Measurements from ENCODE around the gene HLA-G.
"Not testable (repeated sequence)": the region's sequence is repeated elsewhere in the genome, so short reads cannot be mapped to it uniquely, and the experiment has no call there.

Gene HLA-G

DNA sequence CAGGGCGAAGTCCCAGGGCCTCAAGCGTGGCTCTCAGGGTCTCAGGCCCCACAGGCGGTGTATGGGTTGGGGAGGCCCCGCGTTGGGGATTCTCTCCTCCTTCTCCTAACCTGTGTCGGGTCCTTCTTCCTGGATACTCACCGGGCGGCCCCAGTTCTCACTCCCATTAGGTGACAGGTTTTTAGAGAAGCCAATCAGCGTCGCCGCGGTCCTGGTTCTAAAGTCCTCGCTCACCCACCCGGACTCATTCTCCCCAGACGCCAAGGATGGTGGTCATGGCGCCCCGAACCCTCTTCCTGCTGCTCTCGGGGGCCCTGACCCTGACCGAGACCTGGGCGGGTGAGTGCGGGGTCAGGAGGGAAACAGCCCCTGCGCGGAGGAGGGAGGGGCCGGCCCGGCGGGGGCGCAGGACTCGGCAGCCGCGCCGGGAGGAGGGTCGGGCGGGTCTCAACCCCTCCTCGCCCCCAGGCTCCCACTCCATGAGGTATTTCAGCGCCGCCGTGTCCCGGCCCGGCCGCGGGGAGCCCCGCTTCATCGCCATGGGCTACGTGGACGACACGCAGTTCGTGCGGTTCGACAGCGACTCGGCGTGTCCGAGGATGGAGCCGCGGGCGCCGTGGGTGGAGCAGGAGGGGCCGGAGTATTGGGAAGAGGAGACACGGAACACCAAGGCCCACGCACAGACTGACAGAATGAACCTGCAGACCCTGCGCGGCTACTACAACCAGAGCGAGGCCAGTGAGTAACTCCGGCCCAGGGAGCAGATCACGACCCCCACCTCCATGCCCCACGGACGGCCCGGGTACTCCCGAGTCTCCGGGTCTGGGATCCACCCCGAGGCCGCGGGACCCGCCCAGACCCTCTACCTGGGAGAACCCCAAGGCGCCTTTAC lies at the start of gene HLA-G:
Gene HLA-G, plus strand, starts transcription at position 247 of the 892 bp plus-strand sequence. Its CDS starts 20 bp downstream, at position 267.
- H3K4me3 ChIP-seq (ENCODE audit: low read depth, low read length), result no peak within 1 kb of the TSS
- no peak for DNase-seq (ENCODE audit: low read depth, low spot score)
- POLR2A ChIA-PET, result no interaction called here
- CTCF ChIA-PET, result no interaction called here
- TF ChIP-seq, protein P1, sequence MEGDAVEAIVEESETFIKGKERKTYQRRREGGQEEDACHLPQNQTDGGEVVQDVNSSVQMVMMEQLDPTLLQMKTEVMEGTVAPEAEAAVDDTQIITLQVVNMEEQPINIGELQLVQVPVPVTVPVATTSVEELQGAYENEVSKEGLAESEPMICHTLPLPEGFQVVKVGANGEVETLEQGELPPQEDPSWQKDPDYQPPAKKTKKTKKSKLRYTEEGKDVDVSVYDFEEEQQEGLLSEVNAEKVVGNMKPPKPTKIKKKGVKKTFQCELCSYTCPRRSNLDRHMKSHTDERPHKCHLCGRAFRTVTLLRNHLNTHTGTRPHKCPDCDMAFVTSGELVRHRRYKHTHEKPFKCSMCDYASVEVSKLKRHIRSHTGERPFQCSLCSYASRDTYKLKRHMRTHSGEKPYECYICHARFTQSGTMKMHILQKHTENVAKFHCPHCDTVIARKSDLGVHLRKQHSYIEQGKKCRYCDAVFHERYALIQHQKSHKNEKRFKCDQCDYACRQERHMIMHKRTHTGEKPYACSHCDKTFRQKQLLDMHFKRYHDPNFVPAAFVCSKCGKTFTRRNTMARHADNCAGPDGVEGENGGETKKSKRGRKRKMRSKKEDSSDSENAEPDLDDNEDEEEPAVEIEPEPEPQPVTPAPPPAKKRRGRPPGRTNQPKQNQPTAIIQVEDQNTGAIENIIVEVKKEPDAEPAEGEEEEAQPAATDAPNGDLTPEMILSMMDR (IDR thresholded peaks at IDR 0.05; ENCODE audit: insufficient read depth, low read length, missing control alignments), result no peak

DNA sequence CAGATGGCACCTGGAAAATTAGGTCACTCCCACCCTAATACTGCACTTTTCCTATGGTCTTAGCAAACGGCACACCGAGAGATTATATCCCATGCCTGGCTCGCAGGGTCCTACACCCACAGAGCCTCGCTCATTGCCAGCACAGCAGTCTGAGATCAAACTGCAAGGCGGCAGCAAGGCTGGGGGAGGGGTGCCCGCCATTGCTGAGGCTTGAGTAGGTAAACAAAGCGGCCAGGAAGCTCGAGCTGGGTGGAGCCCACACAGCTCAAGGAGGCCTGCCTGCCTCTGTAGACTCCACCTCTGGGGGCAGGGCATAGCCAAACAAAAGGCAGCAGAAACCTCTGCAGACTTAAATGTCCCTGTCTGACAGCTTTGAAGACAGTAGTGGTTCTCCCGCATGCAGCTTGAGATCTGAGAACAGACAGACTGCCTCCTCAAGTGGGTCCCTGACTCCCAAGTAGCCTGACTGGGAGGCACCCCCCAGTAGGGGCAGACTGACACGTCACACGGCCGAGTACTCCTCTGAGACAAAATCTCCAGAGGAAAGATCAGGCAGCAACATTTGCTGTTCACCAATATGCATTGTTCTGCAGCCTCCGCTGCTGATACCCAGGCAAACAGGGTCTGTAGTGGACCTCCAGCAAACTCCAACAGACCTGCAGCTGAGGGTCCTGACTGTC lies 47.5 kb upstream of the HLA-G start:
- POLR2A ChIA-PET; H3K4me3 ChIP-seq (ENCODE audit: low read depth, low read length); CTCF ChIA-PET; DNase-seq (ENCODE audit: low read depth, low spot score): not testable (repeated sequence)

DNA sequence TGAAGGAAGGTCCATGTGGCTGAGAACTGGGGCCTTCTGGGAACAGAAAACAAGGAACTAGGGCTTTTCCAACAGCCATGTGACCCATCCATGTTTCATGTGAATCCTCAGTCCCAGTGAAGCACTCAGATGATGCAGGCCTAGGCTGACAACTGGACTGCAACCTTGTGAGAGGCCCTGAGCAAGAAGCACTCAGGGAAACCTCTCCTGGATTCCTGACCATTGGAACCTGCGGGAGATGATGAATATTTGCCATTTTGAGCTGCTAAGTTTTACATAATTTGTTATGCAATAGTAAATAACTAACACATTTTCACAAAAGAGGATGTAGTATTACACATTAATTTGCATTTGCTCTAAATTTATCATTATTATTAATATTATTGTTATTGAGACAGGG lies 38.4 kb upstream of the HLA-G start:
- ChIA-PET POLR2A (no interaction called here), CTCF (no interaction called here)
- DNase-seq (ENCODE audit: low read depth, low spot score), result no peak
- no peak overlapping the region for H3K4me3 ChIP-seq (ENCODE audit: low read depth, low read length)
- TF ChIP-seq, protein P1 (IDR thresholded peaks at IDR 0.05; ENCODE audit: insufficient read depth, low read length, missing control alignments), result no peak

DNA sequence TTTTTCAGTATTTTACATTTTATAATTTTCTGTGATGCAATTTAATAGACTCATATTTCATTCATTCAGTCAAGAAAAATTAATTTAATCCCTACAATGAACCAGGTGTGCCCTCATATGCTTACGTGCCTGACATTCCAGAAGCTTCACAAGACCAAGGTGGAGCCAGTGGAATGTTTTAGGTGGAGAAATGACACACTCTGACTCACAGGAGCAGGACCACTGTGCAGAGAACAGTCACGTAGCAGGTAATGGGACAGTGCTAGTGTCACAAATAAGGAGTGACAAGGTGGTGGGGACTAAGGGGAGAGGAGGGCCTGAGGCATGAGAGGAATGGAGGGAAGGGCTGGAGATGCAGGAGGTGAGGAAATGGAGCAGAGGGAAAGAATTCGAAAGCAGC lies 37.0 kb upstream of the HLA-G start:
- no peak overlapping the region for H3K4me3 ChIP-seq (ENCODE audit: low read depth, low read length)
- DNase-seq (ENCODE audit: low read depth, low spot score), result no peak
- TF ChIP-seq, protein P1 (IDR thresholded peaks at IDR 0.05; ENCODE audit: insufficient read depth, low read length, missing control alignments), result no peak
- POLR2A ChIA-PET, result no interaction called here
- CTCF ChIA-PET, result no interaction called here

DNA sequence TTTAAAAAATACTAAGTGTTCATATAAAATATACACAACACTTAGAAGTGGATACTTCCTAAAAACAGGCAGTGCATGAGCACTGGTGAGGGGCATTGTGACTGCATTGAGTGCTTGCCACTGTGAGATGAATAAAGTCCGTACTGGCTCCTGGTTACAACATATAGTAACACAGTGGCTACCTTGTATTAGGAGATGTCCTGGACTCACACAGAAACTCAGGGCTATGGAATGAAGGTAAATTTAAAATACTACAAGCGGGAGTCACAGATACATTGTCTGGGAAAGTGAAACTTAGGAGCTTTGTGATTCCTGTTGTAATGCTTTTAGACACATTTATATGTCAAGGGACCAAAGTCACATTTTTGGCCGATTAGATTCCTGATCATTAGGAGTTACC lies 36.5 kb upstream of the HLA-G start:
- TF ChIP-seq, protein P1 (IDR thresholded peaks at IDR 0.05; ENCODE audit: insufficient read depth, low read length, missing control alignments), result no peak
- DNase-seq (ENCODE audit: low read depth, low spot score), result no peak
- POLR2A ChIA-PET, result no interaction called here
- H3K4me3 ChIP-seq (ENCODE audit: low read depth, low read length), result no peak overlapping the region
- CTCF ChIA-PET, result interaction anchor here (1.1 to 1.2 kb wide), 2 partner anchors 41 to 53 kb away, joined by 3 to 5 read pairs; no protein-coding TSS in a partner anchor

DNA sequence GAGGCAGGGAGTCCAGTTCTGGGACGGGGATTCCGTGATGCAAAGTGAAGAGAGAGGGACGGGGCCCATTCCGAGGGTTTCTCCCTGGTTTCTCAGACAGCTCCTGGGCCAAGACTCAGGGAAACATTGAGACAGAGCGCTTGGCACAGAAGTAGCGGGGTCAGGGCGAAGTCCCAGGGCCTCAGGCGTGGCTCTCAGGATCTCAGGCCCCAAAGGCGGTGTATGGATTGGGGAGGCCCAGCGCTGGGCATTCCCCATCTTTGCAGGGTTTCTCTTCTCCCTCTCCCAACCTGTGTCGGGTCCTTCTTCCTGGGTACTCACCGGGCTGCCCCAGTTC lies 35.9 kb upstream of the HLA-G start:
- ChIA-PET POLR2A (no interaction called here), CTCF (interaction anchor here (1.1 to 1.2 kb wide), 2 partner anchors 42 to 53 kb away, joined by 3 to 5 read pairs; no protein-coding TSS in a partner anchor)
- no peak for DNase-seq (ENCODE audit: low read depth, low spot score)
- no peak overlapping the region; the same call in 1 of the 2 replicates for H3K4me3 ChIP-seq (ENCODE audit: low read depth, low read length)
- TF ChIP-seq, protein P1 (IDR thresholded peaks at IDR 0.05; ENCODE audit: insufficient read depth, low read length, missing control alignments), result no peak

All from AG04449 (cell line).